H1 (cell line): ENCODE data around the gene VSIR.

Experiments used
- BCL11A ChIP-seq, 2 experiments: IDR thresholded peaks; one replicate each; pipeline ENCODE4 v1.6.1; 2011; ENCODE audit warnings: low read depth in 2 of 2, low read length in 2 of 2, mild to moderate bottlenecking in 2 of 2
- JUND ChIP-seq: IDR thresholded peaks from 2 replicates; pipeline ENCODE4 v1.6.1; 2011; ENCODE audit warnings: mild to moderate bottlenecking, improper control_type of control experiment, low read length
- KDM1A ChIP-seq: fragments of 200-600, 300-600 bp; sonication (generic); IDR thresholded peaks from 2 replicates; pipeline ENCODE4 v1.7.1; 2016; ENCODE audit warnings: mild to moderate bottlenecking, low read length, borderline replicate concordance
- RBBP5 ChIP-seq: IDR thresholded peaks from 2 replicates; pipeline ENCODE4 v1.7.1; 2012; ENCODE audit warnings: low read depth, mild to moderate bottlenecking, inconsistent platforms, low read length, moderate library complexity, borderline replicate concordance
- SP1 ChIP-seq: IDR thresholded peaks from 2 replicates; pipeline ENCODE4 v1.6.1; 2011; ENCODE audit warnings: low read depth, low read length
- TF ChIP-seq, protein P1 (sequence below), 3 experiments: IDR thresholded peaks; 1 replicate in 2 of 3; 2 replicates in 1 of 3; pipeline versions ENCODE4 v1.5.1 to v1.6.1; 2011; ENCODE audit warnings: low read length in 3 of 3, mild to moderate bottlenecking in 3 of 3, inconsistent platforms in 2 of 3, low read depth in 1 of 3, moderate library complexity in 1 of 3; ENCODE audit not compliant: insufficient read depth in 1 of 3; ENCODE audit errors: control extremely low read depth in 1 of 3

GRCh38 chr10:71726580-71727104 lies 46.7 kb downstream of the VSIR start:
- TF ChIP-seq, protein P1, sequence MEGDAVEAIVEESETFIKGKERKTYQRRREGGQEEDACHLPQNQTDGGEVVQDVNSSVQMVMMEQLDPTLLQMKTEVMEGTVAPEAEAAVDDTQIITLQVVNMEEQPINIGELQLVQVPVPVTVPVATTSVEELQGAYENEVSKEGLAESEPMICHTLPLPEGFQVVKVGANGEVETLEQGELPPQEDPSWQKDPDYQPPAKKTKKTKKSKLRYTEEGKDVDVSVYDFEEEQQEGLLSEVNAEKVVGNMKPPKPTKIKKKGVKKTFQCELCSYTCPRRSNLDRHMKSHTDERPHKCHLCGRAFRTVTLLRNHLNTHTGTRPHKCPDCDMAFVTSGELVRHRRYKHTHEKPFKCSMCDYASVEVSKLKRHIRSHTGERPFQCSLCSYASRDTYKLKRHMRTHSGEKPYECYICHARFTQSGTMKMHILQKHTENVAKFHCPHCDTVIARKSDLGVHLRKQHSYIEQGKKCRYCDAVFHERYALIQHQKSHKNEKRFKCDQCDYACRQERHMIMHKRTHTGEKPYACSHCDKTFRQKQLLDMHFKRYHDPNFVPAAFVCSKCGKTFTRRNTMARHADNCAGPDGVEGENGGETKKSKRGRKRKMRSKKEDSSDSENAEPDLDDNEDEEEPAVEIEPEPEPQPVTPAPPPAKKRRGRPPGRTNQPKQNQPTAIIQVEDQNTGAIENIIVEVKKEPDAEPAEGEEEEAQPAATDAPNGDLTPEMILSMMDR (IDR thresholded peaks at IDR 0.05; ENCODE audit: control extremely low read depth in 1 of 3, insufficient read depth in 1 of 3, low read depth in 1 of 3, low read length in 3 of 3), result no peak
- TF ChIP-seq BCL11A (IDR thresholded peaks at IDR 0.05; ENCODE audit: low read depth in 2 of 2, low read length in 2 of 2) (no peak), JUND (no peak), KDM1A (no peak), RBBP5 (no peak), SP1 (no peak)
